Fibroblast of the aortic adventitia (primary cell): ENCODE measurements around the gene ITGB8. TPM values are rescaled to one million over a fixed set of nuclear protein-coding genes. Genes with fewer than 3 reads are reported as not detected.
A peak's percentile ranks its signal among the peaks of the same experiment; 100 is the strongest.

Experiments
- DNase-seq: peaks from one replicate; pipeline ENCODE4 v3.0.0-alpha.2; 2010; ENCODE audit warnings: low read depth
- H3K4me3 ChIP-seq: 2 replicates; pipeline ENCODE4 v1.5.1; 2011; ENCODE audit warnings: low read depth, mild to moderate bottlenecking, control low read depth, low read length, moderate library complexity
- total RNA-seq: library from RNA; depleted of rRNA; stranded (reverse); fragments of >200 nt; gene quantifications from 2 replicates; pipeline ENCODE4 v1.2.3, GENCODE V29; 2012; ENCODE audit warnings: low replicate concordance
- TF ChIP-seq, protein P1 (sequence below): IDR thresholded peaks from 2 replicates; pipeline ENCODE4 v1.5.1; 2011; ENCODE audit warnings: mild to moderate bottlenecking, low read length, control low read depth, inconsistent platforms; ENCODE audit not compliant: insufficient read depth

Gene ITGB8
- 17.7 and 79.2 TPM in 2 replicates for total RNA-seq

- TF ChIP-seq, protein P1, sequence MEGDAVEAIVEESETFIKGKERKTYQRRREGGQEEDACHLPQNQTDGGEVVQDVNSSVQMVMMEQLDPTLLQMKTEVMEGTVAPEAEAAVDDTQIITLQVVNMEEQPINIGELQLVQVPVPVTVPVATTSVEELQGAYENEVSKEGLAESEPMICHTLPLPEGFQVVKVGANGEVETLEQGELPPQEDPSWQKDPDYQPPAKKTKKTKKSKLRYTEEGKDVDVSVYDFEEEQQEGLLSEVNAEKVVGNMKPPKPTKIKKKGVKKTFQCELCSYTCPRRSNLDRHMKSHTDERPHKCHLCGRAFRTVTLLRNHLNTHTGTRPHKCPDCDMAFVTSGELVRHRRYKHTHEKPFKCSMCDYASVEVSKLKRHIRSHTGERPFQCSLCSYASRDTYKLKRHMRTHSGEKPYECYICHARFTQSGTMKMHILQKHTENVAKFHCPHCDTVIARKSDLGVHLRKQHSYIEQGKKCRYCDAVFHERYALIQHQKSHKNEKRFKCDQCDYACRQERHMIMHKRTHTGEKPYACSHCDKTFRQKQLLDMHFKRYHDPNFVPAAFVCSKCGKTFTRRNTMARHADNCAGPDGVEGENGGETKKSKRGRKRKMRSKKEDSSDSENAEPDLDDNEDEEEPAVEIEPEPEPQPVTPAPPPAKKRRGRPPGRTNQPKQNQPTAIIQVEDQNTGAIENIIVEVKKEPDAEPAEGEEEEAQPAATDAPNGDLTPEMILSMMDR: peak; percentile 4
Measured at GRCh38 chr7:20330239-20330927, at the start of gene ITGB8. ITGB8 (plus strand) TSS chr7:20330900; CDS start chr7:20331807, 907 bp downstream.

GRCh38 chr7:20282959-20283358 is 47.7 kb upstream of the ITGB8 start:
- TF ChIP-seq, protein P1: no peak
- no peak for DNase-seq
- H3K4me3 ChIP-seq: no peak overlapping the region

More at GRCh38 chr7:20330239-20330927, at the start of gene ITGB8:
- peak; percentile 95 for DNase-seq
- H3K4me3 ChIP-seq: peak within 1 kb of the TSS; percentile 94

DNA sequence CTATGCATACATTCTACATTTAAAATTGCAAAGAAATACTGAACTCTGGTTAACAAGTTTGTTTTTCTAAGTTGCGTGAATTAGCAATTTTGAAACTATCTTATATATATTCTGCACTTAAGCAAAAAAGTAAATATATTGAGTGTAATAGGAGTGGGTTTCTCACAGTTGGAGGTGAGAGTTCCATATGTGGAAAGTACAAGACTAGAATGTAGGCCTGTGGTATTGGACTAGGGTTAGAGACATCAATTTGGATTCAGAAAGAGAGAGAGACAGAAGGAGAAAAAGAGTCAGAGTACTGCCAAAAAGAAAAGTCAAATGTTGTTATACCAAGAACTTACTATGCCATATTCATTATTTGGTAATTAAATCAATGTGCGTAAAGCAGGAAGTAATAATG is 47.3 kb upstream of the ITGB8 start:
- DNase-seq: no peak
- H3K4me3 ChIP-seq: no peak overlapping the region
- TF ChIP-seq, protein P1: no peak

- no peak overlapping the region for H3K4me3 ChIP-seq
- TF ChIP-seq, protein P1: no peak
- DNase-seq: no peak
Measured at GRCh38 chr7:20284003-20284770, 46.5 kb upstream of the ITGB8 start.

DNA sequence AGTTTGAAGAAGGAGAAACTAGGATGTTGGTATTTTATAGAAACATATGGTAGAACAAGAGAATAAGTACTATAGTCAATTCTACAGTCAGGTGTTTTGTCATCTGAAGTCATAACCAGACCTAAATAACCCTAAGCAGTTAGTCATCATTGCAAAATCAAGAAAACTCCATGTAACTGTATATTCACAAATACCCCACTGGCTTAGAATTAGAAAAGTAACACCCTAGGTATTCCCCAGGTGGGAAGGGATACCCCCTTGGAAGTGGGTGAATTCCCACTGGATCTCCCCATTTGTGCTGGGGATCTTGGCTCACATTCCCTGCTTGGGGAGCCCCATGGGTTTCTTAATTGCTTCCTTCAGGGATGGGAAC is 45.9 kb upstream of the ITGB8 start:
- H3K4me3 ChIP-seq: no peak overlapping the region
- TF ChIP-seq, protein P1: no peak
- DNase-seq: no peak

DNA sequence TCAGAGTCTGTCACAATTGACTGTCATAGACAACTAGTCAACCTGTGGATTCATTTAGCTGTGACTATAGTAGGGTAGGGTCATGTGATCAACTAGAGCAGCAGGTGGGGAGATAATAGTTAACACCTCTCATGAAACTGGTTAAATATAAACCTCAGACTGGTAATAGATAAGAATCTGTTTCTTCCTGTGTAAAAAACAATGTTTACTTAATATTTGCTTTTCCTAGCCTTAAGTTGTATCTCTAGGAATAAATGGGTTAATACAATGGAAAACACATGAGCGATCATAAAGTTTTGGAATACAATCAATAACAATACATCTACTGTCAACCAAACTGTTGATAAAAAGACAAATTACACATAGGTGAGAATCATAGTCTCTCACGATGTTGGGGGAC is 43.4 kb upstream of the ITGB8 start:
- no peak for DNase-seq
- H3K4me3 ChIP-seq: no peak overlapping the region
- TF ChIP-seq, protein P1: no peak
